Endothelial cell of hepatic sinusoid (primary cell): ENCODE results near the gene AFG3L2.

Experiments
- in situ Hi-C: cut with HindIII; loops from 2 replicates; pipeline ENCODE4 v1.10.0; 2017; ENCODE audit warnings: low sequenced_read_pairs

The AFG3L2 gene

DNA sequence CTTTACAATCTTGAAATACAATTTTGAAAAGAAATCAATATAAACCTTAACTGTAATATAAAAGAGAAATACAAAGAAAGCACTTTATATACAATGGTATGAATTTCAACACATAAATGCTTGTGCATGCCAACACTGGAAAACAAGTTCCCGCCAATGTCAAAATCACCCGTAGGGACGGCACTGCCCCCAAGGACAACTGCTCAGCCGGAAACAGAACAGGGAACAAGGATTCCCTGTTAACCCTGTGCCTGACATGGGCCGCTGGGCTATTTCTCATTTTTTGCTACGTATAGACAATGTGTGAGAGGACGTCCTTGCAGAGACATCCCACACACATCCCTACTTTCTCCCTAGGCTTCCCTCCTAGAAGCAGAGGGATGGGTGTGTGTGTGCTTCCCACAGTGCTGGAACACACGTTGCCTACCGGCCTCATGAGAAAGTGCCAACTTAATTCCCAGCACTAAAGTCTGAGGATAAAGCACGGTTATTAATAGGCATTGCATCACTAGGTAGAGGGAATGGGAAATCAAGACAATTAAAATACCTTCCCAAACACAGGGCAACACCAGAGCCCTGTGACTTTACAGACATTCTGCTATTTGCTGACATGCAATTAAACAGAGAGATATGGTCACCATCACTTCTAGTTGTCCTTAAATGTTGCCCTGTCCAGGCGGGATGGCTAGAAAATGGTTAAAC lies 14.4 kb downstream of the AFG3L2 start:
- in situ Hi-C loops, result no loop called here

DNA sequence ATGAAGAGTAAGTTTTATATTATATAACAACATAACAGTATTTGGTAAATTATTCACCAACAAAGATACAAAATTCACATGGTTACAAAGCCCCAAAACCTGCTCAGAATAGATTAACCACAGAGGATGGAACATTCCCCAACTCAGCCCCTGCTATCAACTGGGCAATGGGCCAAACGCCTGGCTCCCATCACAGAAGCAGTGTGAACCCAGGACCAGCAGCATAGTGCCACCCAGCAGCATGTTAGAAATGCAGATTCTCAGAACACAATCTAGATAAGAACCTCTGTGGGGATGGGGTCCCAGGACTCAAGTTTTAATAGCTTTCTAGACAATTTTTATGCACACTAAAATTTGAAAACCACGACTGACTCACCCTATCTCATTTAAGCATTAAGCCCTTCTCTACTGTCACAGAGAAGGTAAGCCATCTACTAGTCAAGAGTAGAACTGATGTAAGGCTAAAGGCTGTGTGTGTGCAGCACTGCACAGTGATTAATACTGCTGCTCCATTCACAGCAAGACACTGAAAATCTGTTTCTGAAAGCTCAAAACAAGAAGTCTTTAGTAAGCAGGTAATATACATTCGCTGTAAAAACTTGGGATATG lies 15.2 kb downstream of the AFG3L2 start:
- in situ Hi-C loops, result no loop called here

DNA sequence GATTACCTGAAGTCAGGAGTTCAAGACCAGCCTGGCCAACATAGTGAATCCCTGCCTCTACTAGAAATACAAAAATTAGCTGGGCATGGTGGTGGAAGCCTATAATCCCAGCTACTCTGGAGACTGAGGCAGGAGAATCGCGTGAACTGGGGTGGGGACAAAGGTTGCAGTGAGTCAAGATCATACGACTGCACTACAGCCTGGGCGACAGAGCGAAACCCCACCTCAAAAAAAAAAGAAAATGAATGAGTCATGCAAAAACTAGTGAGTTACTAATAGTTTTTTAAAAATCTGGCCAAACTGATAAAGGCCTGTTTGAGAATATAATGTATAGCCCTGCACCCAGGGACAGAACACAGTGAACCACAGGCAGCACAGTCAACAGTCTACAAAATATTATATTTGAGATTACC lies 17.5 kb downstream of the AFG3L2 start:
- in situ Hi-C loops, result no loop called here

DNA sequence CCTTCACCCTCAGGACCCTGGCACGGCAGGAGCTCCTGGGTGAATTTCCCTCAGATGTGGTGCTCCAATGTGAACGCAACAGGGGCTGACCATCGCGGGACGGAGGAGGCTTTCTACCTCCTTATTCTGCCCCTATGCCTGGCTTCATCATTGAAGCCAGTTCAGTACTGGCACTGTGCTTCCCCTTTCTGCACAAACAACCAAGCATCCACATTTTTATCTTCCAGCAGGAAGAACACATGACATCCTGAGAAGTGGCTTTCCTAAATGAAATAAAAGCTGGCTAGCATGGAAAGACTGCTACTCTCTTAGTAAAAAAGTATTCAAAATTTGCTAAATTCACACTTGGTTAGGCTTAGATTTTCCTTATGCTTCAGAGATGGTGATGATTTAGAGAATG lies 24.8 kb downstream of the AFG3L2 start:
- in situ Hi-C loops, result no loop called here

DNA sequence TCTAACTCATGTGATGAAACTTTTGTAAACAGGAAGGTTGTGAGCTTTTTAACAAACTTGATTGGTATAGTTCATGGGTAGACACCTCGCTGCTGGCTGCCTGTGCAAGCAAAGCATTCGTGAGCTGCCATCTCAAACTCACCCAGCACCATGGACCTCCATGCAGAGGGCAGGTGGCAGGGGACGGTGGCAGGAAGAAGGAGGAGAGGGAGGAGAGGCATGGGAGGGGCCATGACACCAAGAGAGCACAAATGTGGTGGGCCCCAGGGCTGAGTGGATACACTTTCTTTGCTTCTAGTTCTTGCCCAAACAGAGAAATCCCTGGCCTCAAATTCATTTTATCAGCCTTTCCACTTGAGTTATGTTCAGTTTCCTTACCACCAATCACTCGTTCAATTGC lies 29.1 kb downstream of the AFG3L2 start:
- in situ Hi-C loops, result no loop called here

DNA sequence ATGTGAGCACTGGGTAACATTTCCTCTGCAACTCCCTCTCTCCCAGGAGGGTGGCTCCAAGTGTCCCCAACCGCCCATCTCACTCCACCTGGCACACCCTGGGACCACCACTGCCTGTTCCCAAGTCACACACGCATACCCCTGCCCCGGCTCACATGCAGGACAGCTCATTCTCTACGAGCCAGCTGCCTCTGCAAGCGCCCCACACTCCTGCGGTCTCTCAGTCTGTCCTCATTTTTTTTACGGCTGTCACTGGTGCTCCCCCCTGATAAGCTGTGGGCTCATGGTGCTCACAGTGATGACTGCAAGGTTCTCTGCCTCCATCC lies 30.8 kb downstream of the AFG3L2 start:
- in situ Hi-C loops, result no loop called here

DNA sequence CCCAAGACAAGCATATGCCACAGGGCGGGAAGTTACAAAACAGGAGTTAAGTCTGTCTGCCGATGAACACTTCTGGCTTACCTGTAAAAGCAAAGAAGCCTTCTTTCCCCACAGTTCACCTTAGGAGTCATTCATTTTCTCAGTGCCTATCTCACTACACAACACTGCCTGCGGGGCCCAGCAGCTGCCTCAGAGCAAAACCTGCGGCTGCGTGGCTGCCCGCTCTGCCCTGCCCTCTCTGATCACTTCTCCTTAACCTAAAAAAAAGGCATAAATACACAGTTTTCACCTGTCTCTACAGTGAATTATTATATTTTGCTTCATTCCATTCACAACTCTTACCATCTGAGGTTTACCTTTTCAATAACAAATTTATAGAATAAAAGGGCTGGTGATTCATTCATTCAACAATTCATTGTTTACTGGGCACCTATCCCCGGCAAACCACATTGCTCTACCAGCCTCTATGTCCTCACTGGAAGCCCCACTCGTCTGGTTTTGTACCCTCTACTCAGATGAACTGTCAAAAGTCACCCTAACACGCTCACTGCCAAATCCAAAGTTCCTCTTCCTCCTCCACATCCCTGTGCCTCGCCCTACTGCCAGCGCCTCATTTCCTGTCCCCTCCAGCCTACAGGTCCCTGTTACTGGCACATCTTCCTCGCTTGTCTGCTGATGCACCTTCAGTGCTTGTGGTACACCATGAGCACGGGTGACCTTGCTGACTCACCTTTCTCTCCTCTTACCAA lies 31.4 kb downstream of the AFG3L2 start:
- in situ Hi-C loops, result no loop called here

DNA sequence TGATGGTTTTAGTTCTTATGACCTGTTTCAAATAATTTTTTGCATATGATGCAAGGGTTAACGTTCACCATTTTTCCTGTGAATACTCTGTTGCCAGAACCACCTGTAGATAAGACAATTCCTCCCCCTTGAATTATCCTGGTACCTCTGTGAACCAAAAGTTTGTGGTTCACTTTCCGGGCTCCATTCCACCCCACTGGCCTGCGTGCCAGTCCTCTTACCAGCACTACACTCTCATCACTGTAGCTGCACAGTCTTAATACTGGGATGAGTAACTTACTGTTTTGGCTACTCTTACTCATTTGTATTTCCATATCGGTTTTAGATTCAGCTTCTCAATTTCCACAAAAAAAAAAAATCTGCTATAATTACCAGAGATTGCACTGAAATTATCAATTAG lies 34.4 kb downstream of the AFG3L2 start:
- in situ Hi-C loops, result no loop called here

DNA sequence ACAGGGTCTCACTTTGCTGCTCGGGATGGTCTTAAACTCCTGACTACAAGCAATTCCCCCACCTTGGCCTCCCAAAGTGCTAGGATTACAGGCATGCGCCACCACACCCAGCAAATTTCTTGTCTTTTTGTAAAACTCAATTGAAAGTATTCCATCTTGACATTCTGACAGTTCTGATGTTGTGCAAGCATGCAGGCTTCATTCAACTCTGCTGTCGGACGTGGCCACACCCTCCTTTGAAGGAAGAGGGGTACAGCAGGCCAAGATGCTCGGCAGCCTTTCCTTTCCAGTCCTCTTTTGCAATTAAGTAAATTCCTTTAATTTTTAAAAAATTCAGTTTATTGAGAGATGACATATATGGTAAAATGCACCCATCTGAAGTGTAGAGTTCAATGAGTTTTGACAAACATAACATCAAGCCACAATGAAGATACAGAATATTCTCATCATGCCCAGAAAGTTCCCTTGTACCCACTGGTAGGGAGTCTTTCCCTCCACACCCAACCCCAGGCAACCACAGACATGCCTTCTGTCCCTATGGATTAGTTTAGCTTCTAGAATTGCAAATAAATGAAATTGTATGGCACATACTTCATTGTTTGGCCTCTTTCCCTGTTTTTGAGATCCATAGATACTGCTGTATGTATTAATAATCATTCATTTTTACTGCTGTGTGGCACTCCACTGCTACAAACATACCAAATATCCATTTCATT lies 35.9 kb downstream of the AFG3L2 start:
- in situ Hi-C loops, result no loop called here

DNA sequence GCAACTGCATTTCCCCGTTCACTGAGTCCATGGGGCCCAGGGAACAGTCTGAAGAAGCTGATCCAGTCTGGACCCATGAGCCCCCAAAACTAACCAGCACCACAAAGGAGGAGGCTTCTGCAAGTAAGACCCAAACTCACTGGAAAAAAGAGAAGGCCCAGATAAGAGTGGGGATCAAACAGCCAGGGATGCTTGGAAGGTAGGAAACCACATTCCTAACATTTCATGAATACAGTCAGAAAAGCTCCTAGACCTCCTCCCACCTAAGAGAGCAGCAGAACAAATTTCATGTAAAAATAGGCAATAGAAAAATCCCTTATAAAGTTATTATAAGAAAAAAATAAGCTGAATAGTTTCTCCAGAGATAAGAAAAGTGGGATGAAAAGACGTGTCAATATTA lies 38.6 kb downstream of the AFG3L2 start:
- in situ Hi-C loops, result no loop called here

DNA sequence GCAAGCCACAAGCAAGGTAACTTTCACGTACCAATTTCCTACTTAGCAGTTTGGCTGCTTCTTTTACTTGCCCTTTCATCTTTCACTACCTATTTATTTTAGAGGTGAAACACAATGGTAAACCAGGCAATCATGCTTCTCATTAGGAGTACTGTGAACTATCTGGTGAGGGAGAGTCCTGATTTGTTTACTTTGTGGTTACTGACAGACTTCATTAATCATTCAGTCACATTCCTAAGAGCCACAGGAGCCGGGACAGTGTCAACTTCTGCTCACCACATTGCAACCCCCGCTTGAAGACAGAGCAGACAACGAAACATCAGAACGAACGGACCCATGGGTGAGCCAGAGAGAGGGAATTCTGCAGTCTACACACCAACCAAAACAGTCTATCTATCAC lies 40.1 kb downstream of the AFG3L2 start:
- in situ Hi-C loops, result no loop called here

DNA sequence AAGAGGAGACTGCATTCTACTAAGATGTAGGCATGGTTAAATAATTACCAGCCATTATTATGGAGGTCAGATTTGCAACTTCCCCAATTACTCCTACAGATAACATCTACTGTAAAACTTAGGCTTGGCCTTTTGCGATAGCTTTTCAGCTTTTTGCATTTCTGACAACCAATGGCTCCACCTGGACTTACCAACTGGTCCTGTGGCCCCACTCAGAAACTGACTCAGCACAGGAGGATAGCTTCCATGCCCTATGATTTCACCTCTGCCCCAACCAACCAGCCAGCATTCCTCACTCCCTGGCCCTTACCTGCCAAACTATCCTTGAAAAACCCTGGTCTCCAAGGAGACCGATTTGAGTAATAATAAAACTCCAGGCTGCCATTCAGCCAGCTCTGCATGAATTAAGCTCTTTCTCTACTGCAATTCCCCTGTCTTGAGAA lies 40.8 kb downstream of the AFG3L2 start:
- in situ Hi-C loops, result no loop called here

DNA sequence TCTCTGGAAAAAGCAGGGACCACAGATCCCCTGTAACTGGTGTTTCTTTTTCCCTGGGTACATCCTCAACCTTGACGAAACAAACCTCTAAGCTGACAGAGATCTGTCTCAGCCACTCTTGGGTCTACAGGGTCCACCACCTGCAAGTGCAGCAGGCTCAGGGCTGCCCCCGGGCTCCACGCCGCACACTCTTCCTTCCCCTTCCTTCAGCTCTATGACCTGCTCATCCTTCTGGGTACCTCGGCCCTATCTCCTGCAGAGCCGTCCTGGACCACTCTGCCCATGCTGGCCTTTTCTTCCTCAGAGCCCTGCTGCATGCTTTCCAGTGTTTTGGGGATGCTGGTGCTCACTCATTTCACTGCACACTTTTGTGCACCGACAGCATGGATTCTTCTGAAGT lies 41.5 kb downstream of the AFG3L2 start:
- in situ Hi-C loops, result no loop called here

DNA sequence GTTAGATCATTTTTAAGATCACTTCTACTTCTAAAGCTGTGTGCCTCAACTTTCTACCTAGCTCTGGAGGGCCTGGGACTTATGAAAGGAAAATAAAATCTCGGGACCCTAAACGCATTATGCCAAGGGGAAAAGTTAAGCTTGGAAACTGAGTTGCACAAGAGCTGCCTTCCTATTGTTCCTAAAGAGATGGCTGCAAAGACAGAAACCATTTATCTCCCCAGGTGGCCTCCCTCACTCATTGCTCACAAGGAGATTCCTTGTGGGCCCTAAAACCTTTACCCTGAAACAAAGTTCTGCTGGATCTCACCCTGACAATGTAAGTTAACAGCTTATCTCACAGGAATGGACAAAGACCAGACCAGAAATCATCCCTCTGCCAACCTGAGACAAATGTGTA lies 42.2 kb downstream of the AFG3L2 start:
- in situ Hi-C loops, result loop anchor here (5.0 kb wide), 1 partner anchor 88 kb away; no protein-coding TSS in a partner anchor

DNA sequence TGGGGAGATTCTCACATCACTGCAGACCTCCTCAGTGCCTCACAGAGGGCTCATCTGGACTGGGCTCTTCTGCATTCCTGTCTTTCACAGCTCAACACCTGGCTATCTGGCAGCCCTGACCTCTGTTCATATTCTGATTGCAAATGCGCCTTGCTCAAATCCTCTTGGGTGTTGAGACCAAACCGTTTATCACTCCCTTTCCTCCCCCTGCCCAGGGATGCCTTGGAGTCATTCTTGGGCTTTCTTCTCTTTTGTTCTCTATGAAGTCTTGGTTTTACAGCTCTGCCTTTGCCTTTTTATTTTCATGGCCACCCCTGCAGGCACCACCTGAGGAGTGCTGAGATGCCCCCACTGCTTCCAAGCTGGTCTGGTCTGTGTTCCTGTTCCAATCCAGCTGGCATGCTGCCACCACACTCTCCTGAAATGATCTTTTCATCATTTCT lies 42.6 kb downstream of the AFG3L2 start:
- in situ Hi-C loops, result loop anchor here (5.0 kb wide), 1 partner anchor 87 kb away; no protein-coding TSS in a partner anchor

DNA sequence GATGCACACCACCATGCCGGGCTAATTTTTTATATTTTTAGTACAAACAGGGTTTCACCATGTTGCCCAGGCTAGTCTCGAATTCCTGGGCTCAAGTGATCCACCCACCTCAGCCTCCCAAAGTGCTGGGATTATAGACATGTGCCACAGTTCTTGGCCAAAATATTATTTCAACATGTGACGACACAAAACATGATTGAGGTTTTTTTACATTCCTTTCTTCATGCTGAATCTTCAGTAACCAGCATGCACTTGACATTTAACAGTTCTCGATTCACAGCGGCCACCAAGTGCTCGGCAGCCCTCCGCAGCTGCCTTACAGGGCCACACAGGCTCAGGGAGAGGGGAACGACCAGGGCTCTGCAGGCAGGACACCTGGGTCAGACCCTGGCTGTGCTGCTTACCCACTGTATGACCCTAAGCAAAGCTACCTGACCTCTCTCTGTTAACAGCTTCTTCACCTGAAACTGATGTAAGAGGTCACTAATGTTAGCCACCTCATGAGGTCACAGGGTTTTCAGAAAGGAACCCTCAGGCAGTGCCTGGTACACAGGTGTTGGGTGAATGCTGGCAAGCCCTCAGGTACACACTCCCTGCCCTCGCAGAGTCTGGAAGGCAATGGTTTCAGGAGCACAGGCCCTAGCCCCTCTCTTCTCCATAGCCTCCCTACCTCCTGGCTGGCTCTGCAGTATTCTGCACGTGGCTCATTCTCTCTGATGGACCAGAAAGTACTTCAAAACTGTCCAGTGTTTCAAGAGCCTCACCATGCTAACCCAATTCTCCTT lies 43.3 kb downstream of the AFG3L2 start:
- in situ Hi-C loops, result loop anchor here (5.0 kb wide), 1 partner anchor 86 kb away; no protein-coding TSS in a partner anchor

DNA sequence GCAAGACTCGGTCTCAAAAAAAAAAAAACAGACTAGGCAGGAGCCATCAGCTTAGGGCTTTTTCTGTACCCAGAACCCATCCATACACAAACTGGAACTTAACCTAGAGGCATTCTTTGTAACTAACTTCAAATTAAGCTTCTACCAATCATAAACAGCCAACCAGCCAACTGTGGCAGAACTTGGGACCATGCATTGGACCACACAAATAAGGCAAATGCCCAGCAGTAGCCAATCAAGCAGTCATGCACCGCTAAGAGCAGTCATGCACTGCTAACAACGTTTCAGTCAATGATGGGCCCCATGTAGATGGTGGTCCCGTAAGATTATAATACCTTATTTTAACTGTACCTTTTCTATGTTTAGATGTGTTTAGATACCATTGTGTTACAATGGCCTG lies 46.3 kb downstream of the AFG3L2 start:
- in situ Hi-C loops, result loop anchor here (5.0 kb wide), 1 partner anchor 83 kb away; no protein-coding TSS in a partner anchor

DNA sequence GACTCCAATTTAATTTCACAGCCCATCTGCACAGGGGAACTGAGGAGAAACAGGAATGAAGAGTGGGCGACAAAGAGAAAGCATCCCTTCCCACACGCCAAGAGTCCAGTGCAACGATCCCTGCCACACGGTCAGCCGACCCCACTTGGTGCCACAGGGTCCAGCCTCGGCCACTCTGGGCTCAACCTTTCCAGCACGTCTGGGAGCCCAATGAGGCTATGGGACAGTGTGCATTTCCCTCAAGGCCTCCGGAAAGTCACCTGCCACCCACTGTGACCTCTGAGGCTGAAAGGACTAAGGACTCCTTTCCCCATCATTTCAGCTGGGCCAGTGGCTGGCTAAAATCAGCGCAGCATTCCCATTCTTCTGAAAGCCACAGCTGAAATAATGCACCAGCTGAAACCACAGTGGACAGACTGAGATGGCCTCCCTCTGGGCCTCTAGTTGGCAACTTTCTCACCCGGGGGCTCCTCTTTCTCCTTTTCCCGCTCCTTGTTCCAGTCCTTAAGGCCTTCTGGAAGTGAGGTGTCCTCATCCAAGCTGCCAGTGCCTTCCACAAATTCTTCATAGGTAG lies 47.8 kb downstream of the AFG3L2 start:
- in situ Hi-C loops, result loop anchor here (5.0 kb wide), 1 partner anchor 38 kb away; no protein-coding TSS in a partner anchor

DNA sequence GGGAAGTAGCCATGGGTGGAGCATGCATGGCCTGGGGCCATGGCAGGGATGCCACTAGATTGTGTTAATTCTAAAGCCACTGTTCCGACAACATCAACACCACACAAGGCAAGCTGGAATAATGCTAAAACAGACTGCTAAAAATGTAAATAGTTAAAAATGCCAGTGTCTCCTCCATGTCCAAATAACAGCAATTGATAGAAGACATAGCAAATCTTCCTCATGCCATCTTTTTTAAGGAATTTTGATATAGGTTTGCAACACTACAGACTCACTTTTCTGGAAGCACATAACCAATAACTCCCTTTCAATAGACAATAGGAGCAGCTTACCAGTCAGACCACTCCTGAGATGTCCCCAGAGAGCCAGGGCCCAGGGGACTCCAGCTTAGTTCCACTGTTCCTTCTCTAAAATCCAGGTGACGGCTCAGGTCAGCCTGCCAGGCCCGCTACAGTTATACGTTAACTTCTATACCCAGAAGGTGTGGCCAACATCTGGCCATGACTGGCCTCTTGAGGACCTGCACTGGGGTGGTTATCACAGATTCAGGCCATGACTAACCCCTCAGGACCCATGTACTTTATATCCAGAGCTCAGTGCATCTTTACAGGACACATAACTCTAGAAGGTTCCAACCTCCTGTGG lies 48.7 kb downstream of the AFG3L2 start:
- in situ Hi-C loops, result loop anchor here (5.0 kb wide), 1 partner anchor 39 kb away; no protein-coding TSS in a partner anchor
